ENCODE measurements around the gene CASKIN1. TPM values are rescaled to one million over a fixed set of nuclear protein-coding genes. Genes with fewer than 3 reads are reported as not detected.

Gene CASKIN1
- total and polyA plus RNA-seq, 2 of the 8 experiments (the other 6 are each of a cell fraction or from before 2014, with no cell fraction given) = 1.2 to 6.4 TPM

GRCh38 chr16:2223221-2223941 is 27.0 kb upstream of the CASKIN1 start, which contains the start of gene E4F1 (continued):
- peak; percentile 89 for TF ChIP-seq TBP (IDR thresholded peaks at IDR 0.05; ENCODE audit: low read depth, low read length)
- peak; percentile 94 for TF ChIP-seq POLR2AphosphoS5 (IDR thresholded peaks at IDR 0.05; ENCODE audit: low read depth, low read length)
- TF ChIP-seq RAD21 (IDR thresholded peaks at IDR 0.05 in 1 of 2, conservative IDR thresholded peaks at IDR 0.05 in 1 of 2; ENCODE audit: low read depth in 2 of 2, low read length in 2 of 2) = no peak
- TF ChIP-seq EP300 (IDR thresholded peaks at IDR 0.05; ENCODE audit: borderline replicate concordance in 1 of 2, low read depth in 2 of 2, low read length in 2 of 2) = peak in 1 of 2 experiments; percentile 48; a peak in 1 of 3 replicates
- TF ChIP-seq EZH2 (IDR thresholded peaks at IDR 0.05; ENCODE audit: low read depth, low read length, severe bottlenecking) = no peak
- TF ChIP-seq POLR2A (IDR thresholded peaks at IDR 0.05; ENCODE audit: control extremely low read depth in 1 of 2, low read depth in 2 of 2, low read length in 2 of 2) = peak in 1 of 2 experiments; percentile 99; a peak in 2 of 3 replicates
- TF ChIP-seq BACH1 (IDR thresholded peaks at IDR 0.05; ENCODE audit: low read length) = no peak
- peak; percentile 97 for TF ChIP-seq CREB1 (IDR thresholded peaks at IDR 0.05)
- TF ChIP-seq MAFK (IDR thresholded peaks at IDR 0.05; ENCODE audit: low read depth, low read length) = no peak
- no peak for TF ChIP-seq ASH2L (IDR thresholded peaks at IDR 0.05; ENCODE audit: low read length)
- peak; percentile 63 for TF ChIP-seq KDM4A (IDR thresholded peaks at IDR 0.05; ENCODE audit: low read depth, low read length, severe bottlenecking)
- no peak for TF ChIP-seq SIX5 (IDR thresholded peaks at IDR 0.05; ENCODE audit: low read depth, low read length)
- TF ChIP-seq KDM1A (IDR thresholded peaks at IDR 0.05; ENCODE audit: borderline replicate concordance, low read length) = no peak
- TF ChIP-seq USF2 (IDR thresholded peaks at IDR 0.05; ENCODE audit: low read length) = no peak
- no peak for TF ChIP-seq CTBP2 (IDR thresholded peaks at IDR 0.05; ENCODE audit: borderline replicate concordance, insufficient read depth, insufficient read length, low read length)
- TF ChIP-seq SIN3A (conservative IDR thresholded peaks at IDR 0.05 in 1 of 2, IDR thresholded peaks at IDR 0.05 in 1 of 2; ENCODE audit: low read depth in 1 of 2, low read length in 2 of 2) = peak; percentile 77 to 88; a peak in 1 of 4 replicates
- no peak for TF ChIP-seq GTF2F1 (IDR thresholded peaks at IDR 0.05; ENCODE audit: borderline replicate concordance, low read depth, low read length)
- TF ChIP-seq SP1 (IDR thresholded peaks at IDR 0.05; ENCODE audit: low read depth, low read length) = 0 out of 2 replicates have a peak, but pooled peaks have one; percentile 5
- TF ChIP-seq GABPA (IDR thresholded peaks at IDR 0.05; ENCODE audit: borderline replicate concordance, insufficient read depth, low read length) = peak; percentile 40; the same call in 1 of the 2 replicates
- peak; percentile 84 for TF ChIP-seq YY1 (IDR thresholded peaks at IDR 0.05; ENCODE audit: low read depth, low read length)
- no peak; the same call in 1 of the 2 replicates for TF ChIP-seq BRCA1 (IDR thresholded peaks at IDR 0.05; ENCODE audit: low read depth, low read length)
- TF ChIP-seq CEBPB (IDR thresholded peaks at IDR 0.05; ENCODE audit: low read depth, low read length) = peak; percentile 92
- TF ChIP-seq RNF2 (IDR thresholded peaks at IDR 0.05; ENCODE audit: borderline replicate concordance, low read depth, low read length, missing control alignments, poor library complexity, severe bottlenecking) = no peak

All from H1 (cell line).